Muscle of leg (tissue), 11 donors: ENCODE measurements around the gene GRIP2. TPM values are rescaled to one million over a fixed set of nuclear protein-coding genes. Genes with fewer than 3 reads are reported as not detected.
A peak's percentile ranks its signal among the peaks of the same experiment; 100 is the strongest.

Source experiments
- DNase-seq: peaks from one replicate; pipeline ENCODE4 v3.0.0; 2013
- H3K27ac ChIP-seq: one replicate; pipeline ENCODE4 v1.5.1; 2013; ENCODE audit warnings: mild to moderate bottlenecking, low read length, control low read depth
- H3K27me3 ChIP-seq: one replicate; pipeline ENCODE4 v1.6.1; 2013; ENCODE audit warnings: low read length; ENCODE audit not compliant: control insufficient read depth, insufficient read depth
- H3K36me3 ChIP-seq: one replicate; pipeline ENCODE4 v1.6.1; 2013; ENCODE audit warnings: low read length; ENCODE audit not compliant: control insufficient read depth, insufficient read depth
- H3K4me1 ChIP-seq: one replicate; pipeline ENCODE4 v1.6.1; 2013; ENCODE audit warnings: low read length; ENCODE audit not compliant: control insufficient read depth, insufficient read depth
- H3K4me3 ChIP-seq: one replicate; pipeline ENCODE4 v1.5.1; 2013; ENCODE audit warnings: low read length, control low read depth
- H3K9me3 ChIP-seq: replicated peaks from 2 replicates; pipeline ENCODE4 v1.6.1; 2013; ENCODE audit warnings: low read depth, low read length; ENCODE audit not compliant: control insufficient read depth
- WGBS: methylation state at CpG from one replicate; pipeline ENCODE4 v1.1.5; 2013; ENCODE audit warnings: missing lambda C conversion rate; ENCODE audit not compliant: insufficient coverage; 5-methylcytosine and 5-hydroxymethylcytosine counted together
- polyA plus RNA-seq, 8 donors: library from polyadenylated mRNA; unstranded; fragments of 120-200 nt; gene quantifications; one replicate each; pipeline versions ENCODE4 v1.2.1 to v1.2.3, GENCODE V29; 2013; ENCODE audit warnings: inconsistent platforms in 1 of 8, low replicate concordance in 1 of 8; ENCODE audit not compliant: insufficient read length in 8 of 8, insufficient read depth in 1 of 8
- total RNA-seq: library from RNA; stranded (reverse); fragments of 120-200 nt; gene quantifications from one replicate; pipeline ENCODE4 v1.2.4, GENCODE V29; 2013

The GRIP2 gene
- total and polyA plus RNA-seq, 9 donors = 9.7 to 33.4 (median 19.2) TPM

DNA sequence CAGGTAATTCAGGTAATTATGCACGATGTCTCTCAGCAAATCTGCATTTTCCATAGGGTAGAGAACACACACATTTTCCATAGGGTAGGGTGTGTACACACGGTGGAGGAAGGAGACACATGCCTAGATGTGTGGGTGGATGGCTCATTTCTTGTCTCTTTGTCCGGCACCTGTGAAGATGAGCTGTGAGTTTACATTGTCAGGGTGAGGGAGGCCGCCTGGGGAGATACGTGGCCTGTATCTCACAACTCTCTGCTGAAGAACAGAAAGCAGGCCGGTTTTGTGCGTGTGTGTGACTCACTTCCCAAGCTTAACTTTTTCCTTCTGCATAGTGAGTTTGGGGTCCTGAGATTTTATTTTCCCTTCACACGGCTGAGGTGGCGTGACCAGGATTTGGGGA lies 77.4 kb downstream of the GRIP2 start:
- Histone ChIP-seq H3K4me1 (peaks cover 10% of the 10 kb centered on the region), H3K4me3 (no peak overlapping the region), H3K9me3 (no peaks in the 10 kb centered on the region), H3K36me3 (no peaks in the 10 kb centered on the region), H3K27me3 (peaks cover 13% of the 10 kb centered on the region), H3K27ac (no peak overlapping the region)
- 100% methylated on average over 1 of the region's 9 CpGs for whole genome bisulfite sequencing
- DNase-seq = no peak

- Histone ChIP-seq H3K9me3 (no peaks in the 10 kb centered on the region), H3K36me3 (no peaks in the 10 kb centered on the region), H3K4me1 (peaks cover 12% of the 10 kb centered on the region), H3K27me3 (peaks cover 18% of the 10 kb centered on the region), H3K4me3 (no peak overlapping the region), H3K27ac (no peak overlapping the region)
- DNase-seq = no peak
- 84% methylated on average over 5 of the region's 8 CpGs for WGBS
These were observed 78.3 kb downstream of the GRIP2 start for GRCh38 chr3:14461748-14462324.

DNA sequence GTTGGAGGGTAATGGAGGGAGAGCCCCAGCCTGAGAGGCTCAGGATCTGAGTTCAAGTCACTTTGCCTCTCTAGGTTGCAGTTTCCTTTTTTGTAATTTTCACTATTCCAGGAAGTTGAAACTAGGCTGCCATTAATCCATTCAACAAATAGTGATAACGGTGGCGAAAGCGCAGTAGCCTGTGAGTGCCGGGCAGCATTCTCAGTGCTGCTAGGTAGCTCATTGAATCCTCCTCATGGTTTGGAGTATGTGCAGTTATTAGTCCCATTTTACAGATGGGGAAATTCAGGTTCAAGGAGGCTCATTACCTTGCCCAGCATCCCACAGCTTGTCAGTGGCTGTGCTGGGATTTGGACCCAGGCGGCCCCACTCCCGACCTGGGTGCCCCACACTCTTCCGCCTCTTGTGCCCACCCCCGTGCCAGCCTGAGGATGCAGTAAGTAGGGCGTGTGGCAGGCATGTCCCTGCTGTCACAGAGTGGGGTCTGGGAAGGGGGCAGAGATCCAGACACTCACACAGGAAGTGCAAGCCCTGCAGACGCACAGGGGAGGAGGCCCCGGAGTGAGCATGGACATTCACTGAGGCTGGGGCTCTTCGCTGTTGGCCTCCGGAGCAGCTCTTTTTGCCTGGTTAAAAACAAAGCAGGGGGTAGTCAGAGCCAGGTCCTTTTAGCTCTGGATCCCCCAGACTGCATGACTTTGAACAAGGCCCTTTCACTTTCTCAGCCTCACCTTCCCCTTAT lies 79.0 kb downstream of the GRIP2 start:
- Histone ChIP-seq H3K4me1 (peaks cover 12% of the 10 kb centered on the region), H3K4me3 (no peak overlapping the region), H3K27ac (no peak overlapping the region), H3K27me3 (peaks cover 20% of the 10 kb centered on the region), H3K9me3 (no peaks in the 10 kb centered on the region), H3K36me3 (no peaks in the 10 kb centered on the region)
- no peak for DNase-seq
- WGBS = 87% methylated on average over 6 of the region's 13 CpGs

DNA sequence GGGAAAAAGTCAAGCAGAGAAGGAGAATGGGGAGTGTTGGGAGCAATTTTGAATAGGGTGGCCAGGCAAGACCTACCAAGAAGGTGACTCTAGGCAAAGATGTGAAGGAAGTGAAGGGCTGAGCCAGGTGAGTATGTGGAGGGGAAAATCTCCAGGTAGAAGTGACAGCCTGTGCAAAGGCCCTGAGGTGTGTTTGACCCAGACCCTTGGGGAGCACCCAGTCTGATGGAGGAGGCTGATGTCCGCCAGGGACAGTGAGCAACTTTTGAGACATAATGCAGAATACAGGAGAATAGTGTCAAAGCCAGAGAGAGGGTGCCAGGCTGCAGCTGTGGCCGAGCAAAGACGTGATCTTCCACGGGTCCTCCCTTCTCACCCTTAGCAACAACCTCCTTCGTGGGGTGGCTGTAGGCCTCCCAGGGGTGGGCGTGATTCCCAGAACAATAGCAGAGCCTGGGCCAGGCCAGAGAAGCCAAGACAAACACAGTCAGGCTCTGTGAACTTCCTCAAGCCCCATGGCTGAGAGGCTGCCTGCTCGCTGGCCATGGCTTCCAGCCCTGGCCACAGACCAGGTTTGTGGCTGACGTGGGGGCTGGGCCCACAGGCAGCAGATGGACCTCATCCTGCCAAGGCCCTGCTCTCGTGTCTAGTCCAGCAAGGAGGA lies 79.7 kb downstream of the GRIP2 start:
- Histone ChIP-seq H3K36me3 (no peaks in the 10 kb centered on the region), H3K4me1 (peaks cover 18% of the 10 kb centered on the region), H3K4me3 (no peak overlapping the region), H3K27ac (no peak overlapping the region), H3K27me3 (peaks cover 25% of the 10 kb centered on the region), H3K9me3 (no peaks in the 10 kb centered on the region)
- 46% methylated on average over 6 of the region's 9 CpGs for WGBS
- DNase-seq = peak; percentile 59

- no peak for DNase-seq
- no peaks in the 10 kb centered on the region for H3K36me3 ChIP-seq
- 94% methylated on average over 2 of the region's 3 CpGs for WGBS
These were observed 80.4 kb downstream of the GRIP2 start for GRCh38 chr3:14459787-14460186.

GRCh38 chr3:14459384-14459783 lies 80.8 kb downstream of the GRIP2 start:
- H3K27ac ChIP-seq = no peak overlapping the region

More at GRCh38 chr3:14459787-14460186, 80.4 kb downstream of the GRIP2 start:
- Histone ChIP-seq H3K4me3 (no peak overlapping the region), H3K9me3 (no peaks in the 10 kb centered on the region), H3K4me1 (peaks cover 25% of the 10 kb centered on the region), H3K27ac (no peak overlapping the region), H3K27me3 (peaks cover 30% of the 10 kb centered on the region)

DNA sequence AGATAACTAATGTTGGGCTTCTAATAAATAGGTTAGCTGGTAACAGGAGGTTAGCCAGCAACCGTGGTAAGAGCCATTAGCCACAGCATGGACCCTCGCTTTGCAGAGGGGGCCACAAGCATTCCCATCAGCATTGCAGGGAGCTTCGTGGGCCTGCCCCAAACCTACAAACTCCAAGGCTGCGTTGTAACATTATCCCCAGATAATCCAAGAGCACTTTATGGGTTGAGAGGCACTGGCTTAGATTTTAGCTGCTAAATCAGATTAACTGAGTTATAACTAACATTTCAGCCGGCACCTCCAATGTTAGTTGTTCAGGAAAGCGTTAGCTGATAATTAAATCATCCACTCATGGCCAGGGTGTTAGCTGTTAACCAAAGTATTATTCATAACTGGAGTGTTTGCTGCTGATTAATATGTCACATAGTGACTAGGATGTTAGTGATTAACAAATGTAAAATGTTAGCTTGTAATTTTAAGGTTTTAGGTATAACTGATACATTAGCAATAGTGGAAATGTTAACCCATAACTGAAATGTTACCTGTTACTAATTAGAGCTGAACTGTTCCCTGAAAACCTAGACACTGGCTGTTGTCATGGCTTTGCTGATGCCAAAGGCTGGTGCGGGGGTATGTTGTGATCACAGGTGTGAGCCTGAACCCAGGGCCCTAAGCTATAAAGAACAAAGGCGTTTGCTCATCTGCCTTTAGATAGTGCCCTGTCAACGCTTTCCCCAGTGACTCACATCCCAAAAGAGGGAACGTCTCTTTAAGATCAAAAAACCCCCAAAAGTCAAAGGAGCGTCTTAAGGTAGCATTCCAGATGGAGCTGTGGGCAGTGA lies 81.5 kb downstream of the GRIP2 start:
- no peak for DNase-seq
- WGBS = 100% methylated on average over 2 of the region's 11 CpGs
- Histone ChIP-seq H3K9me3 (no peaks in the 10 kb centered on the region), H3K27me3 (peaks cover 23% of the 10 kb centered on the region), H3K4me1 (peaks cover 36% of the 10 kb centered on the region), H3K4me3 (no peak overlapping the region), H3K27ac (no peak overlapping the region), H3K36me3 (no peaks in the 10 kb centered on the region)

More at GRCh38 chr3:14459384-14459783, 80.8 kb downstream of the GRIP2 start:
- Histone ChIP-seq H3K9me3 (no peaks in the 10 kb centered on the region), H3K4me3 (no peak overlapping the region), H3K36me3 (no peaks in the 10 kb centered on the region), H3K27me3 (peaks cover 26% of the 10 kb centered on the region), H3K4me1 (peaks cover 29% of the 10 kb centered on the region)
- no peak for DNase-seq
- WGBS = no CpG with 5 or more reads among the region's 5 CpGs

- Histone ChIP-seq H3K36me3 (no peaks in the 10 kb centered on the region), H3K4me3 (no peak overlapping the region), H3K4me1 (peaks cover 43% of the 10 kb centered on the region), H3K27ac (no peak overlapping the region), H3K9me3 (no peaks in the 10 kb centered on the region), H3K27me3 (peaks cover 23% of the 10 kb centered on the region)
- WGBS = 33% methylated on average over 5 of the region's 9 CpGs
- DNase-seq = no peak
These were observed 82.1 kb downstream of the GRIP2 start for GRCh38 chr3:14457999-14458398.

DNA sequence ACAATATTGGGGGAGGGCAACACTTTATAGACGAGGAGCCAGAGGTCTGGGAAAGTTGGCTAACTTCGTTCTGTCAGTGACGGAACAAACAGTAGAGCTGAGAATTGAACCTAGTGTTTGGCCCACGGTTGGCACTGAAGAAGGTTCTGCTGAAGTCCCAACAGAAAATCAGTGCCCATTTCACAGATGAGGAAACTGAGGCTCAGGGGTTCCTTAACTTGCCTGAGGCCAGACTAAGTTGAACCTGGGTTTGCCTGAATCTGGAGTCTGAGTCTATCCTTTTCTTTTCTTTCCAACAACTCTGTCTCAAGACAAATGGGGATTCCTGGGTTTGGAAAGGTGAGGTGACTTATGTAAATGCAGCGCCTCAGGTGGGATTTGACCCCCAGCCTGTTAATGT lies 82.7 kb downstream of the GRIP2 start:
- H3K4me3 ChIP-seq = no peak overlapping the region
- H3K36me3 ChIP-seq = no peaks in the 10 kb centered on the region
- no peak for DNase-seq
- H3K27me3 ChIP-seq = peaks cover 23% of the 10 kb centered on the region
- H3K27ac ChIP-seq = no peak overlapping the region
- H3K4me1 ChIP-seq = peaks cover 48% of the 10 kb centered on the region
- H3K9me3 ChIP-seq = no peaks in the 10 kb centered on the region
- WGBS = 89% methylated on average over 4 of the region's 5 CpGs

GRCh38 chr3:14456794-14457193 lies 83.3 kb downstream of the GRIP2 start:
- 90% methylated on average over 8 of the region's 8 CpGs for WGBS
- DNase-seq = no peak
- H3K4me1 ChIP-seq = peaks cover 55% of the 10 kb centered on the region
- no peak overlapping the region for H3K27ac ChIP-seq
- H3K9me3 ChIP-seq = no peaks in the 10 kb centered on the region
- no peaks in the 10 kb centered on the region for H3K36me3 ChIP-seq
- no peak overlapping the region for H3K4me3 ChIP-seq
- H3K27me3 ChIP-seq = peaks cover 26% of the 10 kb centered on the region
